Fibroblast of villous mesenchyme (primary cell): ENCODE measurements around the gene MS4A18. TPM values are rescaled to one million over a fixed set of nuclear protein-coding genes. Genes with fewer than 3 reads are reported as not detected.

Experiments
- DNase-seq: peaks from one replicate; pipeline ENCODE4 v3.0.0-alpha.2; 2010; ENCODE audit warnings: low read depth
- H3K4me3 ChIP-seq: 2 replicates; pipeline ENCODE4 v1.5.1; 2011; ENCODE audit warnings: low read depth, mild to moderate bottlenecking, low read length
- CTCF ChIP-seq: IDR thresholded peaks from 2 replicates; pipeline ENCODE4 v1.5.1; 2012; ENCODE audit warnings: low read depth, mild to moderate bottlenecking, low read length; ENCODE audit not compliant: insufficient read depth
- total RNA-seq: library from RNA; depleted of rRNA; stranded (reverse); fragments of >200 nt; gene quantifications from 2 replicates; pipeline ENCODE4 v1.2.3, GENCODE V29; 2012

The MS4A18 gene
- total RNA-seq, 1 donor = not detected

GRCh38 chr11:60739114-60739513, 14.6 kb downstream of the MS4A18 start:
- H3K4me3 ChIP-seq = no peak overlapping the region
- no peak for DNase-seq
- no peak for TF ChIP-seq CTCF

GRCh38 chr11:60740573-60740972, 16.1 kb downstream of the MS4A18 start:
- no peak for DNase-seq

GRCh38 chr11:60741421-60741820, 16.9 kb downstream of the MS4A18 start:
- no peak overlapping the region for H3K4me3 ChIP-seq
- TF ChIP-seq CTCF = no peak
- no peak for DNase-seq

More at GRCh38 chr11:60740573-60740972, 16.1 kb downstream of the MS4A18 start:
- no peak overlapping the region for H3K4me3 ChIP-seq
- no peak for TF ChIP-seq CTCF

- DNase-seq = no peak
- H3K4me3 ChIP-seq = no peak overlapping the region
- TF ChIP-seq CTCF = no peak
These were observed 18.5 kb downstream of the MS4A18 start for GRCh38 chr11:60743058-60743457.

- H3K4me3 ChIP-seq = no peak overlapping the region
- TF ChIP-seq CTCF = no peak
- no peak for DNase-seq
These were observed 19.6 kb downstream of the MS4A18 start for GRCh38 chr11:60744114-60744513.

- TF ChIP-seq CTCF = no peak
- no peak overlapping the region for H3K4me3 ChIP-seq
- DNase-seq = no peak
These were observed 22.9 kb downstream of the MS4A18 start for GRCh38 chr11:60747359-60747873.

- no peak overlapping the region for H3K4me3 ChIP-seq
- TF ChIP-seq CTCF = no peak
- no peak for DNase-seq
These were observed 23.7 kb downstream of the MS4A18 start for GRCh38 chr11:60748225-60748624.
